Dermis blood vessel endothelial cell (primary cell): ENCODE data around the gene TNRC18. TPM values are rescaled to one million over a fixed set of nuclear protein-coding genes. Genes with fewer than 3 reads are reported as not detected.
A peak's percentile ranks its signal among the peaks of the same experiment; 100 is the strongest.

Source experiments
- DNase-seq: peaks from one replicate; pipeline ENCODE4 v3.0.0; 2010
- total RNA-seq: library from RNA; depleted of rRNA; stranded (reverse); fragments of >200 nt; gene quantifications from 2 replicates; pipeline ENCODE4 v1.2.3, GENCODE V29; 2014

The TNRC18 gene
- total RNA-seq, 1 donor from 2014 or later = 42.5 TPM

- DNase-seq = no peak
These were observed 20.2 kb downstream of the TNRC18 start for GRCh38 chr7:5403442-5403841.

GRCh38 chr7:5397736-5398135, 25.9 kb downstream of the TNRC18 start:
- no peak for DNase-seq

DNA sequence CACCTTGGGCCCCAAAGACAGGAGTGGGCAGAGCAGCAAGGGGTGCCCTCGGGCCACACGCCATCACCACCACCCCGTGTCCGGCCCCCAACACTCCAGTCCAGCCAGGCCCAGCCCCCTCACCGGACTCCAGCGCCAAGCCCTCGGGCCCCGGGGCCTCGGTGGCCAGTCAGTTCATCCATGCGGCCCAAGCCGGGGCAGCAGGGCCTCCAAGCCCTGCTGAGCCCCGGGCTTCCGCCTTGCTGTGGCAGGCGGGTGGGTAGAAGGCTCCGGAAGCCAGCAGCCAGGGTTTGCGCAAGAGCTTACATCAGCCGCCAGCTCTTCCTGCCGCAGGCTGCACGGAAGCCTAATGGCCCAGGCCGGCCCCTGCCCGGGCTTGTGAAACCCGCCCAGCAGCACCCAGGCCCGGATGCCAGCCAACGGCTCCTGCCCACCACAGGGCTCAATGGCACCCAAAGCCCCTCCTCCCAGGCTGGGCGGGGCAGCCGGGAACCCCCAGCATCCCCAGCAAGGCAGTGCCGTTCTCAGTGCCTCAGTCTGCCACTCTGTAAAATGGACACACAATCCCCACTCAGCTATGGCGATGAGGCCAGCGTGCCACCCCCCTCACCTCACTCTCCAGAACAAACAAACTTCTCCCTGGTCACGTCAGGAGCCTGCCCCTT, 26.5 kb downstream of the TNRC18 start:
- peak; percentile 81 for DNase-seq

DNA sequence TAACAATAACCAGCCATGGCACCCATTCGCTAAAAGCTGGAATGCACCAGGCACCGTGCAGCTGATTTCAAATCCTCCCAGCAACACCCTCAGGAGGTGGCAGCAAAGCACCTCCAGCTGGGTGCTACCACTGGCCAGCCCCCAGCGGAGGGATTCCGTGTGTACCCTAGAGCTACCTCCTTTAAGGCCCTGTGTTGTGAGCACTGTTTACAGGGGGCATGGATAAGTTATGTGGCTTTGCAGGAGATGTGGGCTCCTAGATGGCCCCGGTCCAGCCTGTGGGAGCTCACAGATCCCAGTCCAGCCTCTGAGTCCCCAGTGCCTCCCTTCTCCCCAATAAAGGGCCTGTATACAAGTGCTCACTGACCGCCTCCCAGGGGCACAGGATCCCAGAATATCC, 27.1 kb downstream of the TNRC18 start:
- DNase-seq = peak; percentile 51

DNA sequence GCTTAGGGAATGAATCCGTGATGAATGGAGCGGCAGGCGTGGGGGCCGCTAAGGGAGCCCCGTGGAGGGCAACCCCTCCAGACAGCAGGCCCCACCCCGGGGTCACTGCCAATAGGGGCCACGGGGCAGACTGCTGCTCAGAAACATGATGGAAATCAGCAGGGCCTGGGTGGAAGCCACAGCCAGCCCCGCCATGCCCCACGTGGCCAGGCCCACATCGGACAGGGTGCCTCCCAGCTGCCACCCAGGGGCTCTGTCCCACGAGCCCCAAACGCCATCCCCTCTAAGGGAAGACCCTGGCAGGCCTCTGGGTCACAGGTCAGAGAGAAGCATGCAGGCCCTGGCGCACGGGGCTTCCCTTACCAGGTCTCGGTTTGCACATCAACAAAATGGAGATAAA, 28.4 kb downstream of the TNRC18 start:
- DNase-seq = no peak

DNA sequence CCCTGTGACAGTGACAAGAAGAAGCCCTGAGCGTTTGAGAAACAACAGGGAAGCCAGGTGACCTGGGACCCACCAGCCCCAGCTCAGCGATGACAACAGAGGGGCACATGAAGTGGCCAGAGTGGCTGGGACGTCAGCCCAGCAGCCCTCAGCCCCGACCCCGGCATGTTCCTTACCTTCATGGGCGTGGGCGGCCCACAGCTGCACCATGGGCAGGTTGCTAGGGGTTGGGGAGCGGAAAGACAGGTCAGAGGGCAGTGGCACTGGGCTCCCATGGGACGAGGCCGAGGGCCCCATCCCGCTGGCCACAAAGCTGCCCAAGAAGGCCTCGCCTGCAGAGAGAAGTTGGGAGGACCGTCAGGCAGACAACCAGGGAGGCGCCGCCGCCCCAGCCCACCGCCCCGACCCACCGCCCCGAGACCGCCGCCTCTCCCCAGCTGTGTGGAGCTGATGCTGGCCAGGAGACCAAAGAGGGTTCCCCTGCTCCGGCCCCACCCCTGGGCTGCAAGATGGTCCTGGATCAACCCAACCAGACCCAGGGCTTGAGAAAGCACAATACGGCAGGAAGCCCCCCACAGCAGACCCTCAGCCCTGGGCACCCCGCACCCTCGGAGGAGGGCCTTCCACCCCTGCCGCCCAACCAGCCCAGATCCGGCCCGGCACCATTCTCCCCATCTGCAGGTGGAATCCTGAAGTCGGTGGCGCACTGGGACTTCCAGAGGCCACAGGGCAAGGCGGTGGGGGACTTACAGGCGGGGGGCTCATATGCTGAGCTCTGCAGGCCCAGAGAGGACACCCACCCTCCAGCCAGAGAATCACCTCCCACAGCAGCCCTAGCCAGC, 29.1 kb downstream of the TNRC18 start:
- DNase-seq = no peak

- no peak for DNase-seq
These were observed 29.9 kb downstream of the TNRC18 start for GRCh38 chr7:5393748-5394147.

GRCh38 chr7:5393328-5393727, 30.3 kb downstream of the TNRC18 start:
- DNase-seq = no peak

DNA sequence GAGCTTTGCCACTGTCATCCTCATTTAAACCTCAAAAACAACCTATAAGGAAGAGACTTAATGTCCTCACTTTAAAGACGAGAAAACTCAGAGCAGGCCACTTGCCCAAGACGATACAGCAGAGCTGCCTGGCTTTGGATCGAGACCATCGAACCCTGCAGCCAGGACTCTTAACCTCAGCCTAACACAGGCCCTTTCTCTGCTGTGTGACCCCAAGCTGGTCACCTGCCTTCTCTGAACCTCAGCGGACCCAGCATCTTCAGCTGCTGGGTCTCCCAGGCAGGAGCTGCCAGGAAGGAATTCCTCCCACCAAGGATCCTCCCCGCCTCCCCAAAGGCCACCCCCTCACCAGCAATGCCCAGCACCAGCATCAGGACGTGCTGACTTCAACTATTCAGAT, 32.7 kb downstream of the TNRC18 start:
- DNase-seq = no peak

- no peak for DNase-seq
These were observed 34.7 kb downstream of the TNRC18 start for GRCh38 chr7:5388905-5389433.

GRCh38 chr7:5388273-5388901, 35.2 kb downstream of the TNRC18 start:
- no peak for DNase-seq

DNA sequence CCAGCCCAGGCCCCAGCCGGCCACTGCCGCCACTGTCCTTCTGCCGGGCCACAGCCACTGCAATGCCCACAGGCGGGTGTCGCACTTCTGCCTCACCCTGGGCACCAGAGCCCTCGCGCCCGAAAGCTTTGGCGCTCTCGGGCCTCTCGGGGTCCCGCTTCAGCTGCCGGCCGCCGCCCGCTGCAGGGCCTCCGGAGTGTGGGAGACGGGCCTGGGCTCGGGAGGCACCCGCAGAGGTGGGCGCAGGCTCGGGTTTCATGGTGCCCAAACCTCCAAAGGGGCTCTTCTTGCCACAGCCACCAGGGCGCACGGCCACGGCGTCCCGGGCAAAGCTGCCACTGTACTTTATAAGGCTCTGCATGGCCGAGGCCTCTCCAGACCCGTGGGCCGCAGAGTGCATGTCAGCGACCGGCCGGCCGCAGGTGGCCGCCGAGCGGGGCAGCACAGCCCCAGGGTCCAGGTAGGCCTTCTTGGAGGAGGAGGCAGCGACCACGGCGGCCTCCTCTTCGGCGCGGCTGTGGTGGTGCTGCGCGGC, 35.9 kb downstream of the TNRC18 start:
- DNase-seq = no peak

DNA sequence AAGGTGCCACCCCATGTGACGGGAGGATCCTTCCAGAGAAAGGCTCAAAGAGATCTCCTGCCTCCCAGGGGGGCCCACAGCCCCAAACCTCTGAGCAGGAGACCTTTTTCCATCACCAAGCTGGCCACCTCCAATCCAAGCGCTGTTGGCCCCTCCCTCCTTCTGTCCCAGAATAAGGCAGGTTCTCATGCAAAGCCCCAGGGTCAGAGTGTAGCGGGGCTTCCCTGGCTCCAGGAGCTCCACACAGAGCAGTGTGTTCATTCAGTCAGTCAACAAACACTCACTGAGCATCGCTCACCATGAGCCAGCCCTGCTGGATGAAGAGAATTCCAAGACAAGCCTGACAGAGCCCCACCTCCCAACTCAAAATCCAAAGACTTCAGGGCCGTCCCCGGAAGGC, 39.0 kb downstream of the TNRC18 start:
- DNase-seq = no peak

DNA sequence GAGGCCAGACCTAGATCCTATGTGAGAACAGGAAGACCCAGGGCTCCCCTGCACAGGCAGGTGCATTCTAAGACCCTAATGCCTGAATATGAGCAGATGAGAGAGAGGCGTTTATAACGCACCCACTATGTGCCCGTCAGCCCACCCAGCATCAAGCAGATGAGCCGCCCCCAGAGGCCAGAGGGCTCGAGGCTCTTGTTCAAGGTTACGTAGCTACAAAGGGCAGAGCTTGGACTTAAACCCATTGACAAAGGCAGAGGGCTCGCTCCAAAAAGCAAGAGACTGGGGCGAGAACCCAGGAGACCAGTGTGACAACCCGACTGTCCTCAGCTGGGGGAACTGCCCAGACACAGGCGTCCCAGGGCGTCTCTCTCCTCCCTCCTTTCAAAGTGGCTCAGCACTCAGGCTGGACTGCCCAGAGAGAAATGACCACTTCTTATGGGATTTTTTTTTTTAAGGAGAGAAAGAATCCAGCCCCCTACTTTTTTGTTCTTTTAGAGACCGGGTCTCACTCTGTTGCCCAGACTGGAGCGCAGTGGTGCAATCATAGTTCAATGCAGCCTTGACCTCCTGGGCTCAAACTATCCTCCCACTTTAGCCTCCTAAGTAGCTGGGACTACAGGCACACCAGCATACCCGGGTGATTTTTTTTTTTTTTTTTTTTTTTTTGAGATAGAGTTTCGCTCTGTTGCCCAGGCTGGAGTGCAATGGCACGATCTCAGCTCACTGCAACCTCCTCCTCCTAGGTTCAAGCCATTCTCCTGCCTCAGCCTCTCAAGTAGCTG, 40.1 kb downstream of the TNRC18 start:
- DNase-seq = no peak

DNA sequence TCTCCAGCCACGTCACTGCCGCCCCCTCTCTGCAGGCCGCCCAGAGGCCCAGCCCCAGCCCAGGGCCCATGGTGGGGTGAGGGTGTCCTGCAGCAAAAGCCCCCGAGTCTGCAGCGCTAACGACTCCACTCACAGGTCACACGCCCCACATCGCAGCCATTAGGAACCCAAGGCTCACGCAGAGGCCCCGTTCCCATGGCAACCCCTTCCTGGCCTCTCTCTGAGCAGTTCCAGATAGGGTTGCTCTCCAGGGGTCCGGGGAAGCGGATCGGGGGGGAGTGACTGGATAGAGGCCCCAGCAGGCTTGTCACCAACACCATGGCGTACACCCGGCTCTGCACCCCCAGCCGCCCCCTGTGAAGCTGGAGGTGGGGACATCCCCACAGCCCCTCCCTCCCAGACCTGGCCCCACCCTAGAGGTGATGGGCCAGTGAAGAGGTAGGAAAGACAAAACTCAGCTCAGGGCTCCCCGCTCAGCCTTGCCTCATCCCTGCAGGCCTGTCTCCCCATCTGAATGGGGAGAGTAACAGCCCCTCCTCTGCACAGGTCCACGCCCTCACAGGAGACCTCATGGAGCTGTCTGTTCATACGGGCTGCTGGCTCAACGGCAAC, 41.2 kb downstream of the TNRC18 start:
- peak; percentile 10 for DNase-seq

GRCh38 chr7:5381071-5381772, 42.4 kb downstream of the TNRC18 start:
- DNase-seq = no peak

GRCh38 chr7:5380350-5381070, 43.1 kb downstream of the TNRC18 start:
- DNase-seq = no peak

DNA sequence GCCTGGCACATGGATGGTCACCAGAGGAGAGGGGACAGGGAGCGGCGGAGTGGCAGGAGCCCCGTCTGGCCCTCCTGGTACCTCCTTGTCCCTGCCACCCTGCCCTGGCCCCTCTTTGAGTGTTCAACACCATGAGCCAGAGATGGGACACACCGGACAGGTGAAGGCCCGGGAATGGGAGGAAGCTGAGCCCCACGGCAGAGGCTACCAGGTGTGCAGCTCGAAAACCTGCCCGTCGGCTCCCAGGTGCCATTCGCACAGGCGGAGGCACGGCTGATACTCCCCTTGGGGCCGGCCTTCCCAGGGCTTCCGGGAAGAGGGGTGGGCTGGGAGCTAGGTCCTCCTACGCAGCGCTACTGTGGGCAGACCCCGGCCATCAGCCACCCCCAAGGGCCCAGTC, 44.1 kb downstream of the TNRC18 start:
- DNase-seq = no peak

GRCh38 chr7:5377816-5378215, 45.8 kb downstream of the TNRC18 start:
- DNase-seq = no peak

- no peak for DNase-seq
These were observed 46.4 kb downstream of the TNRC18 start for GRCh38 chr7:5377279-5377678.

DNA sequence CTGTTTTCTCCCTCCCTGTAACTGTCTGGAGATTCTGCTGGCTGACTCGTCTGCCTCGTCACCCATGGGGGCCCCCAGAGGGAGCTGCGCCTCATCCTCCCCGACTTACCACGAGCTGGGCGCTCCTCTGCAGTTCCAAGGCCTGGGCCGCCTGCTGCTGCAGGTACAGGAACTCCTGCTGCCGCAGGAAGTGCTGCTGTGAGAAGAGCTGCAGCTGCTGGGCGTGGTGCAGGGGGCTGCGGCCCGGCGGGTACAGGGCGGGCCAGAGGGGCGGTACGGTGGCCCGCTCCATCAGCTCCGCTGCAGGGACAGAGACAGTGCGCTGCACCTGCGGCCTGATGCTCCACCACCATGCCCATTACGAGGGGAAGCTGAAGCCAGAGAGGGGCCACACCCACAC, 47.7 kb downstream of the TNRC18 start:
- DNase-seq = no peak
